ENCODE data around the gene SPSB4. TPM values are rescaled to one million over a fixed set of nuclear protein-coding genes. Genes with fewer than 3 reads are reported as not detected.

Gene SPSB4
- total RNA-seq, 1 donor from 2014 or later = 0.98 TPM

DNA sequence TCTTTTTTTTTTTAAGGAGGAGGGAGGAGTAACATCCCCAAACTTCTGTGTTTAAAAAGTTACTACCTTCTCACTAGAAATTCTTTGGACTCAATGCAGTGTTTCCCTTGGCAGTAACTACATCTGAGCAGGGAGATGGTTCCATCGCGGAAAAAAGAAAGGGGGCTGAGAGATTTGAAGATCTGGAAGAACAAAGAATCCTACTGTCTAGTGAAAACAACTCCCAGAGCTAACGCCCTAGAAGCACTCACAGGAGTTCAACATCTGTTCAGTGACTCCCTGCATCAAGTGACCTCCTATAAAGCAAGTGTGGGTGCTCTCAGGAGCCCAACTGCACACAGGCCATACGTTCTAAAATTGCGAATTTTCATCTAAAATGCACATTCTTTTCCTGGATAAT, 113.7 kb downstream of the SPSB4 start:
- Histone ChIP-seq H3K9me3 (no peaks in the 10 kb centered on the region), H3K4me3 (no peak overlapping the region), H3K27me3 (no peaks in the 10 kb centered on the region), H3K4me1 (no peaks in the 10 kb centered on the region), H3K36me3 (no peaks in the 10 kb centered on the region), H3K27ac (no peak overlapping the region)
- TF ChIP-seq, protein P1, sequence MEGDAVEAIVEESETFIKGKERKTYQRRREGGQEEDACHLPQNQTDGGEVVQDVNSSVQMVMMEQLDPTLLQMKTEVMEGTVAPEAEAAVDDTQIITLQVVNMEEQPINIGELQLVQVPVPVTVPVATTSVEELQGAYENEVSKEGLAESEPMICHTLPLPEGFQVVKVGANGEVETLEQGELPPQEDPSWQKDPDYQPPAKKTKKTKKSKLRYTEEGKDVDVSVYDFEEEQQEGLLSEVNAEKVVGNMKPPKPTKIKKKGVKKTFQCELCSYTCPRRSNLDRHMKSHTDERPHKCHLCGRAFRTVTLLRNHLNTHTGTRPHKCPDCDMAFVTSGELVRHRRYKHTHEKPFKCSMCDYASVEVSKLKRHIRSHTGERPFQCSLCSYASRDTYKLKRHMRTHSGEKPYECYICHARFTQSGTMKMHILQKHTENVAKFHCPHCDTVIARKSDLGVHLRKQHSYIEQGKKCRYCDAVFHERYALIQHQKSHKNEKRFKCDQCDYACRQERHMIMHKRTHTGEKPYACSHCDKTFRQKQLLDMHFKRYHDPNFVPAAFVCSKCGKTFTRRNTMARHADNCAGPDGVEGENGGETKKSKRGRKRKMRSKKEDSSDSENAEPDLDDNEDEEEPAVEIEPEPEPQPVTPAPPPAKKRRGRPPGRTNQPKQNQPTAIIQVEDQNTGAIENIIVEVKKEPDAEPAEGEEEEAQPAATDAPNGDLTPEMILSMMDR (IDR thresholded peaks at IDR 0.05) = no peak
- TF ChIP-seq POLR2AphosphoS5 (IDR thresholded peaks at IDR 0.05; ENCODE audit: insufficient read depth in 1 of 2, low read depth in 1 of 2) (no peak), POLR2A (IDR thresholded peaks at IDR 0.05) (no peak)
- DNase-seq (ENCODE audit: extremely low spot score in 2 of 2) = no peak
- intact Hi-C loops (cut with DNase I) = no loop called here

DNA sequence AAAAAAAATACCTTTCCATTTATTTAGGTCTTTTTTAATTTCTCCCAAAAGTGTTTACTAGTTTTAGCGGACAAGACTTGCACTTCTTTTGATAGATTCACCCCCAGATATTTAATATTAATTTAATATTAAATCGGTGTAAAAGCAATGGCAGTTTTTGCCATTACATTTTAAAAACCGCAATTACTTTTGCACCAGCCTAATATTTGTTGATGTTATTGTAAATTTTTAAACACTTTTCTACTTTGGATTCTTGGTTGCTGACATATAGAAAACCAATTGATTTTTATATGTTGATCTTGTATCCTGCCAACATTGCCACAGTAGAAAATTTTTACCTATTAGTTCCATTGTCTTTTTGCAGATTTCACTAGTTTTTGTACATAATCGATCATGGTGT, 116.5 kb downstream of the SPSB4 start:
- no peak for DNase-seq (ENCODE audit: extremely low spot score in 2 of 2)
- intact Hi-C loops (cut with DNase I) = no loop called here

DNA sequence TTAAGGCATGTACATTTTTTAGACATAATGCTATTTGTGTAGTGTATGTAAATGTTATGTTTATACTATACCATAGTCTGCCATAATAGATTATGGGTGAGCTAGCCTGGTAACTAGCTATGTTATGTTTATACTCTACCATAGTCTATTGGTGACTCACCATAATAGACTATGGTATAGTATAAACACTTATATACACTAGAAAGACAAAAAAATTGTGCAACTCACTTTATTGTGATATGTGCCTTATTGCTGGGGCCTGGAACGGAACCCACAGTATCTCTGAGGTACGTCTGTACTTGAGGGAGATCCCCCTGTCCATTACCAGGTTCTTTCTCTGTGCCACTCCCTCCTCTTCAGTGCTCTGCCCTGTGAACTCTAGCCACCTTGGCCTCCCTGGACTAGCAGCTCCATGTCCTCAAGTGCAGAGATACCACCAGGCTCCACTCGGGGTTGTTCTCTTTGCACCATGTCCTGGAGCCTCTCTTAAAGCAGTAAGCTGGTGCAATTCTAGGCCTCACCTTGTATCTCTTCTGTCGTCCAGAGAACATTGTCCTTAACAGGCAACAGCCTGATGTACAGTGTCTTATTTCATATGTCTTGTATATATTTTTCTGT, 119.6 kb downstream of the SPSB4 start:
- Histone ChIP-seq H3K36me3 (no peaks in the 10 kb centered on the region), H3K27me3 (no peaks in the 10 kb centered on the region), H3K4me3 (no peak overlapping the region), H3K9me3 (no peaks in the 10 kb centered on the region), H3K27ac (no peak overlapping the region), H3K4me1 (no peaks in the 10 kb centered on the region)
- intact Hi-C loops (cut with DNase I) = no loop called here
- TF ChIP-seq POLR2AphosphoS5 (IDR thresholded peaks at IDR 0.05; ENCODE audit: insufficient read depth in 1 of 2, low read depth in 1 of 2) (no peak), POLR2A (IDR thresholded peaks at IDR 0.05) (no peak)
- TF ChIP-seq, protein P1 (IDR thresholded peaks at IDR 0.05) = no peak
- no peak for DNase-seq (ENCODE audit: extremely low spot score in 2 of 2)

More for the DNA sequence above, 116.5 kb downstream of the SPSB4 start:
- H3K36me3 ChIP-seq = no peaks in the 10 kb centered on the region
- no peaks in the 10 kb centered on the region for H3K27me3 ChIP-seq
- TF ChIP-seq, protein P1 (IDR thresholded peaks at IDR 0.05) = no peak
- TF ChIP-seq POLR2AphosphoS5 (IDR thresholded peaks at IDR 0.05; ENCODE audit: insufficient read depth in 1 of 2, low read depth in 1 of 2) (no peak), POLR2A (IDR thresholded peaks at IDR 0.05) (no peak)
- no peaks in the 10 kb centered on the region for H3K4me1 ChIP-seq
- H3K4me3 ChIP-seq = no peak overlapping the region
- no peak overlapping the region for H3K27ac ChIP-seq
- H3K9me3 ChIP-seq = no peaks in the 10 kb centered on the region

DNA sequence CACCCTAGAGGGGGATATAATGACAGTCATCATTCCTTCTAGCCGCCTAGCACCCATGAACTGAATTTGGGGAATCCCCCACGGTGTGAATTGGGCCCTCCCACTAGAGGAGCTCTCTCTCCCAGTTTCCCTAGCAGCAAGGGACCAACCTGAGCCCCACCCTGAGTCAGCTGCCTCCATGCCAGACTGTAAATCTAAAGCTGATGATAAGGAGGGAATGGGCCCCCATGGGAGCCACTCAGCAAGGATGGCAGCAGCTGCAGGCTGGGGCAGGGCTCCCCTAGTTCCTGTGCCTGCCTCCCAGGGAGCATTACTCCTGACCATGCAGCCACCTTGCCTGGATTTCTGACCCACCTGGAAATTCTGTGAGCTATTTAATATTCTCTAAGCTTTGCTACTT, 123.5 kb downstream of the SPSB4 start:
- TF ChIP-seq POLR2A (IDR thresholded peaks at IDR 0.05) (no peak), POLR2AphosphoS5 (IDR thresholded peaks at IDR 0.05; ENCODE audit: insufficient read depth in 1 of 2, low read depth in 1 of 2) (no peak)
- TF ChIP-seq, protein P1 (IDR thresholded peaks at IDR 0.05) = no peak
- intact Hi-C loops (cut with DNase I) = no loop called here
- no peaks in the 10 kb centered on the region for H3K4me1 ChIP-seq
- no peak for DNase-seq (ENCODE audit: extremely low spot score in 2 of 2)
- H3K27ac ChIP-seq = no peak overlapping the region
- no peaks in the 10 kb centered on the region for H3K9me3 ChIP-seq
- no peak overlapping the region for H3K4me3 ChIP-seq
- no peaks in the 10 kb centered on the region for H3K36me3 ChIP-seq
- no peaks in the 10 kb centered on the region for H3K27me3 ChIP-seq

DNA sequence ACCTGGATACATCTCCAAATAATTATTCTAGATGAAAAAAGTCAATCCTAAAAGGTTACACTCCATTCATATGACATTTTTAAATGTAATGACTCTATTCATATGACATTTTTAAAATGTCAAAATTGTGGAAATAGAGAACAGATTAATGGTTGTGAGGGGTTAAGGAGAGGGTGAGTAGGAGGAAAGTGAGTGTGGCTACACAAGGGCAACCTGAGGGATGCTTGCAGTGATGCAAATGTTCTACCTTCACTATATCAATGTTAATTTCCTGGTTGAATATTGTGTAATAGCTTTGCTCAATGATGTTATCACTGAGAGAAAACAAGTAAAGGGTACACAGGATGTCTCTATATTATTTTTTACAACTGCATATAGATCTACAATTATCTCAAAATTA, 125.6 kb downstream of the SPSB4 start:
- Histone ChIP-seq H3K4me1 (no peaks in the 10 kb centered on the region), H3K36me3 (no peaks in the 10 kb centered on the region), H3K4me3 (no peak overlapping the region), H3K9me3 (peaks cover 5% of the 10 kb centered on the region), H3K27me3 (no peaks in the 10 kb centered on the region), H3K27ac (no peak overlapping the region)
- TF ChIP-seq POLR2A (IDR thresholded peaks at IDR 0.05) (no peak), POLR2AphosphoS5 (IDR thresholded peaks at IDR 0.05; ENCODE audit: insufficient read depth in 1 of 2, low read depth in 1 of 2) (no peak)
- TF ChIP-seq, protein P1 (IDR thresholded peaks at IDR 0.05) = no peak
- intact Hi-C loops (cut with DNase I) = no loop called here
- no peak for DNase-seq (ENCODE audit: extremely low spot score in 2 of 2)

Measured in vagina (tissue), 2 donors.